GM12892 (cell line): Measurements from ENCODE around the gene HADH.

Experiments used
- POLR2A ChIP-seq: IDR thresholded peaks from 2 replicates; pipeline ENCODE4 v1.6.1; 2011; ENCODE audit warnings: low read depth, low read length, control low read depth
- POLR2AphosphoS5 ChIP-seq: IDR thresholded peaks from 2 replicates; pipeline ENCODE4 v1.6.1; 2011; ENCODE audit warnings: low read depth, low read length, control low read depth

DNA sequence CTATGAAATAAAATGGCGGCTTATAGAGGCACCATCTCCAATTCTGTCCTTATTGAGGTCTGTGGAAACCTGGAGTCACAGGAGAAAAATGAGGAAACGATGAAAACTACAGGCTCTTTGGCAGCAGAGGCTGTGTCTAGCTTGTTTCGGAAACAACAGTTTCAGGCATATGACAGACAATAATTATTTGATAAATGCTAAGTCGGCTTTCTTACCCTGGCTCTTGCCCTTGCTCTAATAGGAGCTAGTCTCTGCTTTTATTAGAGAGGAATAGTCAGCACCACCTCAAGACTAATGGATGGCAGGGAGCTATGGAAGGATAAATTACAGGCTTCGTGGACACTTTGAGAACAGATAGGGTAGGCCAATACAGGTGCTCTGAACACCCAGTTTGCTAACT lies 24.3 kb downstream of the HADH start:
- TF ChIP-seq POLR2A (no peak), POLR2AphosphoS5 (no peak)
